Endothelial cell of umbilical vein (primary cell): ENCODE measurements around the gene PLEKHH1. TPM values are rescaled to one million over a fixed set of nuclear protein-coding genes. Genes with fewer than 3 reads are reported as not detected.

Experiments
- BruUV-seq: library from RNA; stranded (reverse); fragments of 400-500 nt; replicated peaks from 2 replicates; lab custom pipeline; 2021; lab: Mats Ljungman, UMichigan
- CTCF ChIA-PET: fragments of 300-600, 350-600 bp; sonication (Branson Sonifier 250); formaldehyde crosslinking; loops from one replicate; lab custom pipeline; 2021; ENCODE audit warnings: antibody characterized with exemption, inconsistent platforms; lab: Charles Lee
- POLR2A ChIA-PET: fragments of 300-600, 350-600 bp; sonication (Branson Sonifier 250); formaldehyde crosslinking; loops from one replicate; lab custom pipeline; 2021; ENCODE audit warnings: antibody characterized with exemption, inconsistent platforms; lab: Charles Lee
- DNase-seq: peaks from one replicate; pipeline ENCODE4 v3.0.0-alpha.2; 2011; ENCODE audit warnings: low read depth, low spot score
- FAIRE-seq: peaks from 2 replicates; lab custom pipeline; 2011; peaks lifted over from hg19 to GRCh38; lab: Jason Lieb, UNC
- H2AFZ ChIP-seq: 2 replicates; pipeline ENCODE4 v1.6.0; 2012; ENCODE audit warnings: low read depth, low read length, control low read depth, inconsistent platforms
- H3K27ac ChIP-seq: 2 replicates; pipeline ENCODE4 v1.5.1; 2011; ENCODE audit warnings: low read depth, mild to moderate bottlenecking, control low read depth, low read length, moderate library complexity; ENCODE audit not compliant: insufficient read depth
- H3K27me3 ChIP-seq, 2 experiments: 2 replicates each; pipeline versions ENCODE4 v1.6.0 to v1.6.1; 2011; ENCODE audit warnings: low read length in 2 of 2, mixed read lengths in 1 of 2; ENCODE audit not compliant: control insufficient read depth in 2 of 2, insufficient read depth in 2 of 2
- H3K36me3 ChIP-seq, 2 experiments: 2 replicates in 1 of 2; 3 replicates in 1 of 2; pipeline ENCODE4 v1.5.1; 2011; ENCODE audit warnings: low read length in 2 of 2, mild to moderate bottlenecking in 1 of 2, moderate library complexity in 1 of 2; ENCODE audit not compliant: control insufficient read depth in 2 of 2, insufficient read depth in 2 of 2; ENCODE audit errors: extremely low read depth in 1 of 2
- H3K4me1 ChIP-seq: 3 replicates; pipeline ENCODE4 v1.5.1; 2011; ENCODE audit warnings: mild to moderate bottlenecking, low read length; ENCODE audit not compliant: control insufficient read depth, insufficient read depth; ENCODE audit errors: extremely low read depth
- H3K4me2 ChIP-seq: 2 replicates; pipeline ENCODE4 v1.6.1; 2011; ENCODE audit warnings: low read length, control low read depth, mixed read lengths; ENCODE audit not compliant: insufficient read depth
- H3K4me3 ChIP-seq, 3 experiments: fragments of 200-600 bp in 1 of 3; sonication (generic), shearing (Covaris generic) in 1 of 3; replicated peaks in 1 of 3; 2 replicates each; pipeline ENCODE4 v1.5.1; 2011 to 2016; ENCODE audit warnings: control low read depth in 3 of 3, low read length in 3 of 3, mild to moderate bottlenecking in 2 of 3, inconsistent platforms in 1 of 3, low read depth in 1 of 3, moderate library complexity in 1 of 3; ENCODE audit not compliant: insufficient read depth in 1 of 3
- H3K79me2 ChIP-seq: 2 replicates; pipeline ENCODE4 v1.6.0; 2012; ENCODE audit warnings: low read length, inconsistent platforms; ENCODE audit not compliant: control insufficient read depth, insufficient read depth
- H3K9ac ChIP-seq: replicated peaks from 2 replicates; pipeline ENCODE3; 2011; ENCODE audit warnings: low read length, control low read depth; ENCODE audit not compliant: insufficient read depth; ENCODE audit errors: extremely low read depth
- H3K9me1 ChIP-seq: replicated peaks from 3 replicates; pipeline ENCODE4 v1.6.0; 2011; ENCODE audit warnings: mild to moderate bottlenecking, low read length; ENCODE audit not compliant: control insufficient read depth, insufficient read depth; ENCODE audit errors: extremely low read depth
- H3K9me3 ChIP-seq: replicated peaks from 2 replicates; pipeline ENCODE4 v1.5.1; 2012; ENCODE audit warnings: low read length, inconsistent platforms; ENCODE audit not compliant: control insufficient read depth, insufficient read depth
- H4K20me1 ChIP-seq: replicated peaks from 2 replicates; pipeline ENCODE3; 2011; ENCODE audit warnings: mild to moderate bottlenecking, low read length; ENCODE audit not compliant: control insufficient read depth, insufficient read depth; ENCODE audit errors: extremely low read depth
- EZH2 ChIP-seq: IDR thresholded peaks from 2 replicates; pipeline ENCODE4 v1.6.1; 2012; ENCODE audit warnings: borderline replicate concordance, low read depth, mild to moderate bottlenecking, moderate library complexity, low read length, inconsistent platforms; ENCODE audit not compliant: severe bottlenecking
- FOS ChIP-seq: IDR thresholded peaks from 2 replicates; pipeline ENCODE4 v1.6.1; 2011; ENCODE audit warnings: mild to moderate bottlenecking, low read length, moderate library complexity, borderline replicate concordance; ENCODE audit not compliant: insufficient read depth
- GATA2 ChIP-seq: IDR thresholded peaks from 2 replicates; pipeline ENCODE4 v1.7.0; 2011; ENCODE audit warnings: low read depth, mild to moderate bottlenecking, moderate library complexity, mixed read lengths, low read length; ENCODE audit not compliant: insufficient read length, insufficient read depth
- JUN ChIP-seq: IDR thresholded peaks from 2 replicates; pipeline ENCODE4 v1.6.1; 2011; ENCODE audit warnings: borderline replicate concordance, low read depth; ENCODE audit not compliant: insufficient read length, insufficient read depth
- MAX ChIP-seq: IDR thresholded peaks from 2 replicates; pipeline ENCODE4 v1.6.1; 2011; ENCODE audit not compliant: insufficient read depth, insufficient read length
- MYC ChIP-seq: IDR thresholded peaks from one replicate; pipeline ENCODE4 v1.6.1; 2011; ENCODE audit warnings: mild to moderate bottlenecking, low read depth, low read length
- POLR2A ChIP-seq: IDR thresholded peaks from 2 replicates; pipeline ENCODE4 v1.6.1; 2012; ENCODE audit warnings: low read depth, mild to moderate bottlenecking, control low read depth, low read length
- POLR2AphosphoS5 ChIP-seq: IDR thresholded peaks from 2 replicates; pipeline ENCODE4 v1.6.1; 2012; ENCODE audit warnings: low read depth, mild to moderate bottlenecking, control low read depth, low read length, moderate library complexity; ENCODE audit not compliant: insufficient read depth
- dilution Hi-C: fragments of 300-500 bp; cut with MboI; formaldehyde crosslinking; loops from one replicate; pipeline ENCODE4 v1.15.0; 2019; ENCODE audit warnings: low sequenced_read_pairs; ENCODE audit not compliant: extremely low pct_ligation_motif_present
- intact Hi-C: fragments of 100-400 bp; cut with micrococcal nuclease; formaldehyde crosslinking; loops from one replicate; pipeline ENCODE4 v1.10.0; 2022
- polyA plus RNA-seq, 4 experiments: library from polyadenylated mRNA; depleted of rRNA in 3 of 4; stranded (reverse) in 3 of 4; unstranded in 1 of 4; fragments of >200 nt; gene quantifications; 2 replicates each; pipeline versions ENCODE4 v1.2.1 to v1.2.3, GENCODE V29; 2011 to 2012; ENCODE audit warnings: missing spikeins in 1 of 4
- total RNA-seq: library from RNA; stranded (reverse); gene quantifications from 2 replicates; pipeline ENCODE4 v1.2.3, GENCODE V29; 2021
- TF ChIP-seq, protein P1 (sequence below), 2 donors: IDR thresholded peaks; 1 replicate in 1 of 2; 2 replicates in 1 of 2; pipeline ENCODE4 v1.5.1; 2011; ENCODE audit warnings: low read length in 2 of 2, mild to moderate bottlenecking in 2 of 2, moderate library complexity in 2 of 2, control low read depth in 1 of 2, inconsistent platforms in 1 of 2, low read depth in 1 of 2; ENCODE audit not compliant: insufficient read depth in 1 of 2; ENCODE audit errors: extremely low read depth in 1 of 2

PLEKHH1 gene
- total and polyA plus RNA-seq, 2 donors (not counting 3 experiments of a cell fraction or from before 2014, with no cell fraction given), result 0.17 to 0.71 TPM

GRCh38 chr14:67574806-67575205 lies 41.7 kb downstream of the PLEKHH1 start:
- Histone ChIP-seq H2AFZ (no peak overlapping the region), H3K27ac (no peak overlapping the region), H3K4me3 (no peak overlapping the region), H3K9me1 (no peaks in the 10 kb centered on the region), H3K79me2 (no peaks in the 10 kb centered on the region), H3K4me1 (no peaks in the 10 kb centered on the region), H3K4me2 (no peak overlapping the region), H3K36me3 (no peaks in the 10 kb centered on the region), H4K20me1 (no peaks in the 10 kb centered on the region), H3K9ac (no peak overlapping the region), H3K27me3 (peaks cover 0 to 1% of the 10 kb centered on the region in 2 experiments), H3K9me3 (no peaks in the 10 kb centered on the region)
- intact Hi-C loops, result no loop called here
- no peak for FAIRE-seq
- POLR2A ChIA-PET, result no interaction called here
- CTCF ChIA-PET, result interaction anchor here (0.8 to 6.4 kb wide), 3 partner anchors 48 to 129 kb away, joined by 3 to 336 read pairs (median 3); no protein-coding TSS in a partner anchor
- BruUV-seq, result no TSS peak
- dilution Hi-C loops, result no loop called here
- no peak for DNase-seq
- TF ChIP-seq MAX, result no peak
- TF ChIP-seq GATA2, result no peak
- no peak for TF ChIP-seq FOS
- TF ChIP-seq, protein P1, sequence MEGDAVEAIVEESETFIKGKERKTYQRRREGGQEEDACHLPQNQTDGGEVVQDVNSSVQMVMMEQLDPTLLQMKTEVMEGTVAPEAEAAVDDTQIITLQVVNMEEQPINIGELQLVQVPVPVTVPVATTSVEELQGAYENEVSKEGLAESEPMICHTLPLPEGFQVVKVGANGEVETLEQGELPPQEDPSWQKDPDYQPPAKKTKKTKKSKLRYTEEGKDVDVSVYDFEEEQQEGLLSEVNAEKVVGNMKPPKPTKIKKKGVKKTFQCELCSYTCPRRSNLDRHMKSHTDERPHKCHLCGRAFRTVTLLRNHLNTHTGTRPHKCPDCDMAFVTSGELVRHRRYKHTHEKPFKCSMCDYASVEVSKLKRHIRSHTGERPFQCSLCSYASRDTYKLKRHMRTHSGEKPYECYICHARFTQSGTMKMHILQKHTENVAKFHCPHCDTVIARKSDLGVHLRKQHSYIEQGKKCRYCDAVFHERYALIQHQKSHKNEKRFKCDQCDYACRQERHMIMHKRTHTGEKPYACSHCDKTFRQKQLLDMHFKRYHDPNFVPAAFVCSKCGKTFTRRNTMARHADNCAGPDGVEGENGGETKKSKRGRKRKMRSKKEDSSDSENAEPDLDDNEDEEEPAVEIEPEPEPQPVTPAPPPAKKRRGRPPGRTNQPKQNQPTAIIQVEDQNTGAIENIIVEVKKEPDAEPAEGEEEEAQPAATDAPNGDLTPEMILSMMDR (IDR thresholded peaks at IDR 0.05; ENCODE audit: extremely low read depth in 1 of 2, insufficient read depth in 1 of 2, low read depth in 1 of 2, low read length in 2 of 2), result no peak
- TF ChIP-seq EZH2, result no peak
- no peak for TF ChIP-seq POLR2A
- no peak for TF ChIP-seq POLR2AphosphoS5
- no peak for TF ChIP-seq JUN
- no peak for TF ChIP-seq MYC
